ENCODE results near the gene DPP7. TPM values are rescaled to one million over a fixed set of nuclear protein-coding genes. Genes with fewer than 3 reads are reported as not detected.

DPP7 gene
- total and polyA plus RNA-seq, 2 of the 4 experiments (the other 2 are of a cell fraction) = 14.9 to 76.4 TPM

DNA sequence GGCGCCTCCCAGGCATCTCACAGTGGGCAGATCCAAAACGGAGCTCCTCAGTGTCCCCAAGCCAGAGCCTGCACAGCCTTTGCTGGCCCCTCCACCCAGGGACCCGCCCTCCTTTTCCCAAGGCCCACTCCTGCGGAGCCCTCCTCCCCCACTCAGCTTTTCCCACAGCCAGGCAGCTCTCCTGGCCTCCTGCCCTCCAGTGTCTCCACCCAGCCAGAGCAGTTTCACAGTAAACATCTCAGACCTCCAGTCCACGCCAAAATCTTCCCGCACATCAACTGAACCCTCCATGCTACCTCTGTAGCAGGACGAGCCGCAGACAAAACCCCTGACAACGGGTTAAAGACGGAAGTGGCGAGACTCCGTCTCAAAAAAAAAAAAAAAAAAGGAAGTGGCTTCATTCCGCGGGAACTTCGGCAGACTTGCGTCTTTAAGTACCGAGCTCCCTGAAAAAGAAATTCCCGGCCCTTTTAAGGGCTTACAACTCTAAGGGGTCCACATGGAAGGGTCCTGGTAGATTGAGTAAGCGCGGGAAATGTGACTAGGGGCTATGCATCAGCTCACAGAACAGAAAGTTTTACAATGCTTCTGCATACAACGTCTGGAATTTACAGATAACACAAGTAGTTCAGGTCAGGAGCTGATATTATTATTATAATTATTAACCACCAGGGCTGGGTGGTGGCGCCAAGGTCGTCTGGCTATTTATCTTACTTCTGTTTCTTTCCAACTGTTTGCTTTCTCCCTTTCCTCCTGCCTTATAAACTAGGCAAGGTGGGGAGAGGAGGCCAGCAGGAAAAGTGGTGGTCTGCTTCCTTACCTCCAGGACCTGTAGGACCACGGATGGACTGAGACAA lies 13.0 kb upstream of the DPP7 start:
- Histone ChIP-seq H4K8ac (ENCODE audit: low read depth in 2 of 2, low read length in 2 of 2) (no peak overlapping the region), H2AFZ (replicated peaks; ENCODE audit: low read length, poor library complexity) (no peak overlapping the region), H3K4me2 (ENCODE audit: low read depth, low read length) (peak overlapping the region; percentile 35; the same call in 1 of the 2 replicates), H3K79me1 (ENCODE audit: low read depth in 1 of 2, low read length in 2 of 2) (peaks cover 13 to 40% of the 10 kb centered on the region in 2 experiments), H3K36me3 (ENCODE audit: control insufficient read depth, insufficient read depth, low read length) (no peaks in the 10 kb centered on the region), H4K91ac (ENCODE audit: insufficient read depth, low read depth, low read length) (no peak overlapping the region), H3K9ac (ENCODE audit: low read depth, low read length) (no peak overlapping the region), H3K9me3 (ENCODE audit: control insufficient read depth, insufficient read depth, low read length) (peaks cover 4% of the 10 kb centered on the region; the same call in 1 of the 2 replicates), H2BK20ac (ENCODE audit: low read depth, low read length) (no peak overlapping the region), H2BK15ac (ENCODE audit: low read depth, low read length) (no peak overlapping the region), H3K4me1 (ENCODE audit: control insufficient read depth, insufficient read depth, low read length) (peaks cover 12% of the 10 kb centered on the region; the same call in 1 of the 2 replicates), H4K20me1 (ENCODE audit: insufficient read depth, low read length) (peaks cover 8% of the 10 kb centered on the region; the same call in 1 of the 2 replicates), H3K14ac (replicated peaks; ENCODE audit: low read depth, low read length) (no peak overlapping the region), H2AK5ac (ENCODE audit: low read depth, low read length) (no peak overlapping the region), H2AK9ac (replicated peaks; ENCODE audit: low read depth, low read length, poor library complexity) (peak overlapping the region; percentile 55), H2BK5ac (ENCODE audit: low read depth, low read length, poor library complexity, severe bottlenecking) (no peak overlapping the region), H3K18ac (ENCODE audit: low read depth, low read length) (no peak overlapping the region), H3K56ac (ENCODE audit: extremely low read depth, insufficient read depth, low read length) (no peak overlapping the region), H3K27ac (ENCODE audit: insufficient read depth, low read length) (no peak overlapping the region), H3K4me3 (ENCODE audit: insufficient read depth, low read depth, low read length) (no peak overlapping the region), H2BK120ac (ENCODE audit: low read depth, low read length) (no peak overlapping the region), H3K23ac (ENCODE audit: low read depth, low read length) (0 out of 2 replicates have a peak overlapping the region, but pooled peaks have one; percentile 73), H3K27me3 (ENCODE audit: control insufficient read depth, insufficient read depth, low read length) (no peaks in the 10 kb centered on the region), H3K9me1 (ENCODE audit: insufficient read depth, low read length) (peaks cover 16% of the 10 kb centered on the region), H4K5ac (ENCODE audit: low read depth, low read length) (no peak overlapping the region), H3K4ac (ENCODE audit: low read depth, low read length) (no peak overlapping the region)
- dilution Hi-C loops (cut with HindIII; ENCODE audit: low sequenced_read_pairs, unreplicated experiment) (no loop called here), in situ Hi-C loops (cut with MboI; ENCODE audit: low sequenced_read_pairs) (no loop called here), intact Hi-C loops (cut with micrococcal nuclease) (no loop called here)
- ATAC-seq (ENCODE audit: low read depth) (no peak), DNase-seq (no peak)
- TF ChIP-seq CEBPB (IDR thresholded peaks at IDR 0.05; ENCODE audit: low read depth, low read length) (no peak), MXI1 (IDR thresholded peaks at IDR 0.05; ENCODE audit: borderline replicate concordance, low read depth, low read length) (no peak), RFX5 (IDR thresholded peaks at IDR 0.05; ENCODE audit: low read depth, low read length) (no peak), MAFK (IDR thresholded peaks at IDR 0.05; ENCODE audit: low read depth, low read length) (no peak), RAD21 (IDR thresholded peaks at IDR 0.05; ENCODE audit: low read length) (no peak), POLR2A (IDR thresholded peaks at IDR 0.05; ENCODE audit: low read depth, low read length) (no peak), RCOR1 (IDR thresholded peaks at IDR 0.05; ENCODE audit: insufficient replicate concordance, low read length) (no peak), SMC3 (IDR thresholded peaks at IDR 0.05; ENCODE audit: low read depth, low read length) (no peak), FOS (IDR thresholded peaks at IDR 0.05; ENCODE audit: low read depth, low read length) (no peak), NFE2L2 (IDR thresholded peaks at IDR 0.05; ENCODE audit: low read depth, low read length) (no peak), MAZ (IDR thresholded peaks at IDR 0.05; ENCODE audit: borderline replicate concordance, low read depth, low read length) (no peak)
- TF ChIP-seq, protein P1, sequence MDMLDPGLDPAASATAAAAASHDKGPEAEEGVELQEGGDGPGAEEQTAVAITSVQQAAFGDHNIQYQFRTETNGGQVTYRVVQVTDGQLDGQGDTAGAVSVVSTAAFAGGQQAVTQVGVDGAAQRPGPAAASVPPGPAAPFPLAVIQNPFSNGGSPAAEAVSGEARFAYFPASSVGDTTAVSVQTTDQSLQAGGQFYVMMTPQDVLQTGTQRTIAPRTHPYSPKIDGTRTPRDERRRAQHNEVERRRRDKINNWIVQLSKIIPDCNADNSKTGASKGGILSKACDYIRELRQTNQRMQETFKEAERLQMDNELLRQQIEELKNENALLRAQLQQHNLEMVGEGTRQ (IDR thresholded peaks at IDR 0.05; ENCODE audit: low read depth, low read length) = no peak
- TF ChIP-seq, protein P2, sequence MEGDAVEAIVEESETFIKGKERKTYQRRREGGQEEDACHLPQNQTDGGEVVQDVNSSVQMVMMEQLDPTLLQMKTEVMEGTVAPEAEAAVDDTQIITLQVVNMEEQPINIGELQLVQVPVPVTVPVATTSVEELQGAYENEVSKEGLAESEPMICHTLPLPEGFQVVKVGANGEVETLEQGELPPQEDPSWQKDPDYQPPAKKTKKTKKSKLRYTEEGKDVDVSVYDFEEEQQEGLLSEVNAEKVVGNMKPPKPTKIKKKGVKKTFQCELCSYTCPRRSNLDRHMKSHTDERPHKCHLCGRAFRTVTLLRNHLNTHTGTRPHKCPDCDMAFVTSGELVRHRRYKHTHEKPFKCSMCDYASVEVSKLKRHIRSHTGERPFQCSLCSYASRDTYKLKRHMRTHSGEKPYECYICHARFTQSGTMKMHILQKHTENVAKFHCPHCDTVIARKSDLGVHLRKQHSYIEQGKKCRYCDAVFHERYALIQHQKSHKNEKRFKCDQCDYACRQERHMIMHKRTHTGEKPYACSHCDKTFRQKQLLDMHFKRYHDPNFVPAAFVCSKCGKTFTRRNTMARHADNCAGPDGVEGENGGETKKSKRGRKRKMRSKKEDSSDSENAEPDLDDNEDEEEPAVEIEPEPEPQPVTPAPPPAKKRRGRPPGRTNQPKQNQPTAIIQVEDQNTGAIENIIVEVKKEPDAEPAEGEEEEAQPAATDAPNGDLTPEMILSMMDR (conservative IDR thresholded peaks at IDR 0.05; ENCODE audit: low read depth, low read length) = no peak
- ChIA-PET POLR2A (ENCODE audit: unreplicated experiment) (no interaction called here), CTCF (interaction anchor here (0.6 kb wide), 1 partner anchor 16 kb away, joined by 4 read pairs; no protein-coding TSS in a partner anchor)
- 81% methylated on average over 5 of the region's 24 CpGs; no CpG with 5 or more reads in 1 of the 2 experiments for WGBS, 2 experiments (ENCODE audit: extremely low coverage in 2 of 2, insufficient read length in 1 of 2)
- no TSS peak for BruUV-seq (replicated peaks)

All from IMR-90 (cell line).